ENCODE measurements around the gene DEPDC4.

The DEPDC4 gene

DNA sequence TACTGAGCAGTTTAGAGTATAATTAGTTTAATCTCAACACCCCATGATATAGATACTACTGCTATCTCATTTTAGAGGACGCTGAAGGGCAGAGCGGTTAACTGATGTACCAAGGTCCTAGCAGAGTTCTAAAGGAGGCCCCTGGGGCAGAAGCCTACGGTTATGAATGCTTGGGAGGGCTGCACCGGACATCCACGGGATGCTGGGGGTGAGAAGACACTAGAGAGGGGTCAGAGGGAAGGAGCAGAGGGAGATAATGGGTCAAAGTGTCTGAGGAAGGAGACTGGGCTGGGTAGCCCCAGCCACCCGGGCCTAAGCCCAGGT is 67.9 kb downstream of the DEPDC4 start:
- ChIA-PET CTCF (no interaction called here), POLR2A (no interaction called here)
- DNase-seq (ENCODE audit: extremely low spot score) = no peak
- TF ChIP-seq TARDBP (IDR thresholded peaks at IDR 0.05) = no peak
- TF ChIP-seq NFRKB (IDR thresholded peaks at IDR 0.05) = no peak
- TF ChIP-seq L3MBTL2 (conservative IDR thresholded peaks at IDR 0.05) = no peak
- TF ChIP-seq FOXM1 (IDR thresholded peaks at IDR 0.05; ENCODE audit: borderline replicate concordance) = no peak

DNA sequence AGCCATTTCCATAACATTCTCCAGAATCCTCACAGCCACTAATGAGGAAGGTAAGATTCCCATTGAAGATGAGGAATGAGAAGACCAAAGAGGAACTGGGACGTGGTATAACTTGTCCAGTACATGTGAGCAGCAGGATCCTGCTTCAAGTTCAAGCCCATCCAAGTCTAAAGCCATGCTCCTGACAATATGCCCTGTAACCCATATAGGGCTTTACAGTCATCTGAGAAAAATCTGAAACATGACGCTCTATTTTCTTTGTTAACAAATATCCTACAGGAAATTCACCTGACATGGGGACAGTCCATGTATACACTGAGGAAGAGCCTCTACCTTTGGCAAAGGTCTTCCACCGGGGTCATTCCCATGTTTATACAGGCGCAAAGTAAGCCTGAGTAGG is 69.4 kb downstream of the DEPDC4 start:
- ChIA-PET POLR2A (no interaction called here), CTCF (no interaction called here)
- TF ChIP-seq SUZ12 (IDR thresholded peaks at IDR 0.05) (no peak), L3MBTL2 (conservative IDR thresholded peaks at IDR 0.05) (no peak), FOXK2 (IDR thresholded peaks at IDR 0.05) (no peak), FOXA1 (IDR thresholded peaks at IDR 0.05) (no peak), SP1 (IDR thresholded peaks at IDR 0.05) (no peak), ELF4 (IDR thresholded peaks at IDR 0.05) (no peak), CTBP1 (IDR thresholded peaks at IDR 0.05; ENCODE audit: borderline replicate concordance) (no peak), ZNF384 (IDR thresholded peaks at IDR 0.05) (no peak), NFRKB (IDR thresholded peaks at IDR 0.05) (no peak), BHLHE40 (IDR thresholded peaks at IDR 0.05; ENCODE audit: borderline replicate concordance) (no peak), ARNT (IDR thresholded peaks at IDR 0.05) (no peak), TARDBP (IDR thresholded peaks at IDR 0.05) (no peak)
- TF ChIP-seq, protein P1, sequence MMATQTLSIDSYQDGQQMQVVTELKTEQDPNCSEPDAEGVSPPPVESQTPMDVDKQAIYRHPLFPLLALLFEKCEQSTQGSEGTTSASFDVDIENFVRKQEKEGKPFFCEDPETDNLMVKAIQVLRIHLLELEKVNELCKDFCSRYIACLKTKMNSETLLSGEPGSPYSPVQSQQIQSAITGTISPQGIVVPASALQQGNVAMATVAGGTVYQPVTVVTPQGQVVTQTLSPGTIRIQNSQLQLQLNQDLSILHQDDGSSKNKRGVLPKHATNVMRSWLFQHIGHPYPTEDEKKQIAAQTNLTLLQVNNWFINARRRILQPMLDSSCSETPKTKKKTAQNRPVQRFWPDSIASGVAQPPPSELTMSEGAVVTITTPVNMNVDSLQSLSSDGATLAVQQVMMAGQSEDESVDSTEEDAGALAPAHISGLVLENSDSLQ (IDR thresholded peaks at IDR 0.05) = no peak
- no peak for DNase-seq (ENCODE audit: extremely low spot score)

DNA sequence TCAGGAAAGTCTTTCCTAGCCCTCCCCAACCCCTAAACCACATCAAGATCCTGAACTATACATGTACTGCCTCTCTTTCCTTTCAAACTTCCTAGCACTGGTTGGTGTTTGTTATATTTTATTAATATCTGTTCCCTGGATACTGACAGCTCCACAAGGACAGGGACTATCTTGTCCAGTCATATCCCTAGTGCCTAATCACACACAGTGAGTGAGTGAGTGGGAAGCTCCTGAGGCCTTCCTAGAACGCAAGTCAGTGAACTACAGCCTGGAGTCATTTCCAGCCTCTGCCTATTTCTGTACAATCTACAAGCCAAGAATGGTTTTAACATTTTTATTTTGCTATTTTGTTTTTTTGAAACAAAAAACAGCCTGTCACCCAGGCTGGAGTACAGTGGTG is 73.8 kb downstream of the DEPDC4 start:
- CTCF ChIA-PET = interaction anchor here (0.6 kb wide), 1 partner anchor 38 kb away, joined by 3 read pairs; no protein-coding TSS in a partner anchor
- POLR2A ChIA-PET = no interaction called here
- TF ChIP-seq ARNT (IDR thresholded peaks at IDR 0.05) (no peak), FOXK2 (IDR thresholded peaks at IDR 0.05) (no peak)
- DNase-seq (ENCODE audit: extremely low spot score) = no peak
